Measurements from ENCODE around the gene USP19.
A peak's percentile ranks its signal among the peaks of the same experiment; 100 is the strongest.

Gene USP19

GRCh38 chr3:49120438-49121131 lies at the start of gene USP19:
TSS of gene USP19 (minus strand) at chr3:49120823. CDS start at chr3:49119145, 1,678 bp downstream.
- TF ChIP-seq POLR2A (IDR thresholded peaks at IDR 0.05; ENCODE audit: low read depth, low read length): peak; percentile 63
- DNase-seq (ENCODE audit: insufficient read length, low spot score) (peak; percentile 97), FAIRE-seq (no peak)

- DNase-seq (ENCODE audit: insufficient read length, low spot score): no peak
- TF ChIP-seq POLR2A (IDR thresholded peaks at IDR 0.05; ENCODE audit: low read depth, low read length): no peak
- no peak for FAIRE-seq
Measured at GRCh38 chr3:49166752-49167556, 46.3 kb upstream of the USP19 start.

- peak; percentile 60 for DNase-seq (ENCODE audit: insufficient read length, low spot score)
- FAIRE-seq: no peak
- 0 out of 2 replicates have a peak, but pooled peaks have one; percentile 39 for TF ChIP-seq POLR2A (IDR thresholded peaks at IDR 0.05; ENCODE audit: low read depth, low read length)
Measured at GRCh38 chr3:49165771-49166751, 45.4 kb upstream of the USP19 start, which contains the start of gene CCDC71. TSS of gene CCDC71 (minus strand) at chr3:49166331. CDS start at chr3:49164208, 2,123 bp downstream.

DNA sequence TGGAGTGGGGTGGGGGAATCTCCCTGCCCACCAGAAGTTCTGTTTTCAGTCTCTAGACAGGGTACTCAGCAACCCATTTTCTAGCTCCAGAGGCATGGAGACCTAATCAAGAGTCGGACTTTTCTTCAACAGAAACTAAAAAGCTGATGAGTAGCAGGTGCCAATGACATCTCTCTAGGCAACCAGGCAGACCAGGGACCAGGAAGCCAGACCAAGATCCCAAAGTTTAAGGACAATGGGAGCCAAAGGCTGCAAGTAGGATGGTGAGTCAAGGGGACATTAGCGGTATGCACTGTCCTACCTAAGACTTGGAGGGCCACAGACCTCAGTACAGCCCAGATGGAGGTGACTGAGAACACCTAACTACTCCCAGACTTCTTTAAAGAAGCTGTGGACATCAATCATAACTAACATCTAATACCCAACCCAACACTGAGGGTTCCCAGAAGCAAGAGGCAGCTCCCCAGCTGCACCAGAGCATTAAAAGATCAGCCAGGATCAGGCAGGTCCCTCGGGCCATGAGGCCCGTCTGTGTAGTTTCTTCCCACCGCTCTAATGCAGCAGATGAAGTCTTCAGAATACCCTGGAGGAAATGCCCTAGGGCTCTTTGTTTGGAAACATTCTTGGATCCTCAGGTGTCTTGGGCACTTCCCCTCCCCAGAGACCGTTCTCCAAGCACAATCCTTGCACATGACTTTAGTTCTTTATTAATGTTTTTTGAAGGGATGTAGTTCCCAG lies 44.5 kb upstream of the USP19 start:
- FAIRE-seq: no peak

GRCh38 chr3:49163609-49164008 lies 43.0 kb upstream of the USP19 start:
- TF ChIP-seq POLR2A (IDR thresholded peaks at IDR 0.05; ENCODE audit: low read depth, low read length): no peak
- DNase-seq (ENCODE audit: insufficient read length, low spot score) (no peak), FAIRE-seq (no peak)

More for the DNA sequence above, 44.5 kb upstream of the USP19 start:
- no peak for DNase-seq (ENCODE audit: insufficient read length, low spot score)
- no peak for TF ChIP-seq POLR2A (IDR thresholded peaks at IDR 0.05; ENCODE audit: low read depth, low read length)

DNA sequence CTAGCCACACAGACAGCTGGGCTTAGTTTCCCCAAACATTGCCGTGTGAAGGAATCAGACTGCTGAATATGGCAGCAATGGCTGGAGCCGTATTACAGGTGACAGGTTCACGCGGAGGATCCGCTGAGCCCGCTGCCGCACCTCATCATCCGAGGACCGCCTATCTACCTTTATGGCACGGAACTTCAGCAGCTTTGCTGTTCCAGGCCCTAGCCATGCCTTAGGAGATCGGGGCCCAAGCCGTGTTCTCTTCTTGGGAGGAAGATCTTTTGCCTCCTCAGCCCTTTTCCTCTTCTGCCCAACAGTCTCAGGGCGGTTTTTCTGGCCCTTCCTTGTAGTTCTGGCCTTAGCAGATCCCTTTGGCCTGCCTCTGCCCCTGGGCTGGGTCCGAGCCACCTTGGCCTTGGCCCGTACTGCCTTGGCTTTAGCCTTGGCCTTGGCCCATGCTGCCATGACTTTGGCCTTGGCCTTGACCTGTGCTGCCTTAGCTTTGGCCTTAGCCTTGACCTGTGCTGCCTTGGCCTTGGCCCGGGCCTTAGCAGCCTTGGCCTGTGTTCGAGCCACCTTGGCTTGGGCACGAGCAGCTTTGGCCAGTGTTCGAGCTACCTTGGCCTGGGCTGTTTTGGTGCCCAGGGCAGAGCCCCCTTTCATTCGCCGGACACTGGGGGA lies 42.3 kb upstream of the USP19 start:
- no peak for TF ChIP-seq POLR2A (IDR thresholded peaks at IDR 0.05; ENCODE audit: low read depth, low read length)

GRCh38 chr3:49161808-49162530 lies 41.3 kb upstream of the USP19 start:
- no peak for FAIRE-seq
- no peak for TF ChIP-seq POLR2A (IDR thresholded peaks at IDR 0.05; ENCODE audit: low read depth, low read length)
- no peak for DNase-seq (ENCODE audit: insufficient read length, low spot score)

More for the DNA sequence above, 42.3 kb upstream of the USP19 start:
- FAIRE-seq (no peak), DNase-seq (ENCODE audit: insufficient read length, low spot score) (no peak)

DNA sequence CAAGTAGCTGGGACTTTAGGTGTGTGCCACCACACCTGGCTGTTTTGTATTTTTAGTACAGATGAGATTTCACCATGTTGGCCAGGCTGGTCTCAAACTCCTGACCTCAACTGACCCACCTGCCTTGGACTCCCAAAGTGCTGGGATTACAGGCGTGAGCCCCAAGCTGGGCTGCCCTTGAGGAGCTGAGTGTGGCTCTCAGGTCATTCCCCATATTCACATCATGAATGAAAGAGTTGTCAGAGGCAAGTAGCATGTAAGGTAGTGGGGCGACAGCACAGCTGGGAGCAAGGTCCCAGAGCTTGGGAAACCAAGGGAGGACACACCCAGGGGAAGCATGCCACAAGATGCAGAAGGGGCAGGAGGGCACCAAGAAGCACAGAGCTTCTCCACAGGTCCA lies 40.6 kb upstream of the USP19 start:
- FAIRE-seq: no peak
- DNase-seq (ENCODE audit: insufficient read length, low spot score): no peak
- TF ChIP-seq POLR2A (IDR thresholded peaks at IDR 0.05; ENCODE audit: low read depth, low read length): no peak

DNA sequence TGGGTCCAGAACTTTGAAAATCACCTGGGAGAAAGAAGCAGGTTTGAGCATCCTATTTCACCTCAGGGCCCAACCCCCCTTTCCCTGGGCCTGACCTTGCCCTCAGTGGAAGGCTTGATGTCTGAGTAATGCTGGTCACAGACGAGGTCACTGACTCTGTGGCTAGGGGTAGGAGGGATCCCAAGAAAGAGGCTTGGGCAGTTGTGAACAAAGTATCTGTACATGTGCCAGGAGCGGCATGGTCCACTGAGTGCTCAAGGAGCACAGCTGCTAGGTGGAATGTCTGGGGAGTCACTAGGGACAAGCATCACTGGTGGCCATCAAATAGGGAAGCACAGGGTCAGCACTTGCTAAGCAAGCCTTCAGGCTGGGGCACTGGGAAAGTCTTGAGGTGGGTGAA lies 38.2 kb upstream of the USP19 start:
- DNase-seq (ENCODE audit: insufficient read length, low spot score): no peak
- no peak for FAIRE-seq
- no peak for TF ChIP-seq POLR2A (IDR thresholded peaks at IDR 0.05; ENCODE audit: low read depth, low read length)

DNA sequence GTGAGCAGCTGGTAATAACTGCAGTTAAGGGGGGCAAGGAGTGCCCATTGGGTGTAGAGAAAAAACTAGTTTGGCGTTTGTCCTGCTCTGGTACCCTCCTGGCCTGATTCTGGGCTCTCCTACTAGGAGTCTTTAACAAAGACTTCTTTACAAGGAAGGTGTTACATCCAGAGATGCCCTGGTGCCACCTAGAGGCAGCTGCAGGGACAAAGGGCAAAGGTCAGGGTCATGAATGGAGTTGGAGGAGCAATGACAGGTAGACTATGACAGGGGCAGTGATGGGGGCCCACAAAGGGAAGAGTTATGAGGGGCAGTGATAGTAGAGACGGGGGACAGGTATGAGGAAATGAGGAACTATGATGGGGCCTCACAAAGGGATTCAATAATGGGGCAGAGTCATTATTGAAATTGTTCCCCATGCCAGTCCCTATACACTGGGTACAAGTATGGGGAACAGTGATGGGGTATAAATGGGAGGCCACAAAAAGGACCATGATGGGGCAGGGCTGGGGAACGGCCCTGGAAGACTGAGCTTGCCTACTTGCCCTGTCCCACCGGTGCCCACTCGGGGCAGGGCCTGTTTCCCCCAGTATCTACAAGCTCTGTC lies 37.6 kb upstream of the USP19 start:
- no peak for DNase-seq (ENCODE audit: insufficient read length, low spot score)
- no peak for FAIRE-seq
- no peak for TF ChIP-seq POLR2A (IDR thresholded peaks at IDR 0.05; ENCODE audit: low read depth, low read length)

- DNase-seq (ENCODE audit: insufficient read length, low spot score) (no peak), FAIRE-seq (no peak)
- TF ChIP-seq POLR2A (IDR thresholded peaks at IDR 0.05; ENCODE audit: low read depth, low read length): no peak
Measured at GRCh38 chr3:49157289-49157688, 36.7 kb upstream of the USP19 start.
